ENCODE measurements around the gene CCDC71. TPM values are rescaled to one million over a fixed set of nuclear protein-coding genes. Genes with fewer than 3 reads are reported as not detected.

Gene CCDC71
- total RNA-seq, 2 experiments from 2014 or later, result 14.7 to 16.0 TPM

DNA sequence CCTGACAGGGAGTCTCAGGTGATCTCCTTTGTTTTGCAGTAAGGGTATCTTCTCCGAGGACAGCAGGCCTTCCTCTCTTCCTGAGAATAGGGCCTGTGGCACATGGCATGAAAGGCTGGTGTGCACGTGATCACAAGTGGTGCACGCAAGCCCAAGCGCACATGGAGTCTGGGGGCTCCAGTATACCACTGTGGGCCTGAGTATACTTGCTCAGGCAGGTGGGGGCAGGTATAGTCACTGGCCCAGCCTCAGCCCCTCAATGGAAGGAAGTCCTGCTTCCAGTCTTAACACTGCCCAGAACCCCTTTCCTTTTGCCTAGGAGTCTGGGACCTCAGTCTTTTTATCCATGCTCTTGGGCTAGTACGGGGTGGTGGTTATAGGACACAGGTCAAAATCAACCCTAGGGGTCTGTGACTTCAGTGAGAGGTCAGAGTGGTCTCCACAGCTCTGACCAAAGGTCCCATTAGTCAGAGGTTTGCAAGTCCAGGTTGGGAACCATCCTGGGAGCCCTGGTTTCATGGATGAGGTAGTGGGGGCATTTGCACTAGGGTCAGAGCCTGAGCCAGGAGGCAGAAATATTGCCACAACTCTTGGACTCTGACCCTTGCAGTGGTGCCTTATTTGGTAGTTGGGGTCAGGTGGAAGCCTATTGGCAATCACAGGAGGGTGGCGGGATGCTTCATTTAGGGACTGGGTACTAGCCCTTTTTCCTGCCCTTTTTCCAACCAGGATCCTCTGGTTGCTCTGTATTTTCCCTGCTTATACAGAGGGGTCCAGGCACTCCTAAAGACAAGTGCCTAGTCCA lies 823 bp upstream of the CCDC71 start:
- peaks cover 0 to 7% of the 10 kb centered on the region in 2 experiments for H3K9me3 ChIP-seq (ENCODE audit: control insufficient read depth in 1 of 2, insufficient read depth in 1 of 2, low read length in 2 of 2)
- CTCF ChIA-PET, result no interaction called here
- intact Hi-C loops (cut with DNase I, micrococcal nuclease), result loop anchor here in 1 of 2 experiments (1.0 to 10.0 kb wide), 6 partner anchors 47 to 450 kb away; partner anchors contain the start of genes ARIH2, IP6K2, QRICH1 and USP19
- TF ChIP-seq, protein P1, sequence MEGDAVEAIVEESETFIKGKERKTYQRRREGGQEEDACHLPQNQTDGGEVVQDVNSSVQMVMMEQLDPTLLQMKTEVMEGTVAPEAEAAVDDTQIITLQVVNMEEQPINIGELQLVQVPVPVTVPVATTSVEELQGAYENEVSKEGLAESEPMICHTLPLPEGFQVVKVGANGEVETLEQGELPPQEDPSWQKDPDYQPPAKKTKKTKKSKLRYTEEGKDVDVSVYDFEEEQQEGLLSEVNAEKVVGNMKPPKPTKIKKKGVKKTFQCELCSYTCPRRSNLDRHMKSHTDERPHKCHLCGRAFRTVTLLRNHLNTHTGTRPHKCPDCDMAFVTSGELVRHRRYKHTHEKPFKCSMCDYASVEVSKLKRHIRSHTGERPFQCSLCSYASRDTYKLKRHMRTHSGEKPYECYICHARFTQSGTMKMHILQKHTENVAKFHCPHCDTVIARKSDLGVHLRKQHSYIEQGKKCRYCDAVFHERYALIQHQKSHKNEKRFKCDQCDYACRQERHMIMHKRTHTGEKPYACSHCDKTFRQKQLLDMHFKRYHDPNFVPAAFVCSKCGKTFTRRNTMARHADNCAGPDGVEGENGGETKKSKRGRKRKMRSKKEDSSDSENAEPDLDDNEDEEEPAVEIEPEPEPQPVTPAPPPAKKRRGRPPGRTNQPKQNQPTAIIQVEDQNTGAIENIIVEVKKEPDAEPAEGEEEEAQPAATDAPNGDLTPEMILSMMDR (IDR thresholded peaks at IDR 0.05), result no peak
- POLR2A ChIA-PET, result interaction anchor here (0.7 kb wide), 1 partner anchor 46 kb away, joined by 4 read pairs; the partner anchor contains the start of gene USP19
- peaks cover 40% of the 10 kb centered on the region for H3K4me1 ChIP-seq (ENCODE audit: insufficient read depth, low read length)
- Mint-ChIP-seq H3K27ac (peak overlapping the region; percentile 91), H3K36me3 (ENCODE audit: low read depth) (peaks cover 28% of the 10 kb centered on the region), H3K4me1 (ENCODE audit: low read depth) (peaks cover 50% of the 10 kb centered on the region), H3K4me3 (peak overlapping the region; percentile 92), H3K27me3 (no peaks in the 10 kb centered on the region), H3K9me3 (no peaks in the 10 kb centered on the region)
- H3K4me3 ChIP-seq (ENCODE audit: low read length), result peak overlapping the region; percentile 47
- H3K36me3 ChIP-seq (ENCODE audit: insufficient read depth, low read length), result peaks cover 20% of the 10 kb centered on the region
- ATAC-seq (ENCODE audit: poor library complexity), result no peak
- H3K27ac ChIP-seq (ENCODE audit: low read depth in 1 of 2, low read length in 2 of 2), result peak overlapping the region in 1 of 2 donors; percentile 35
- peak in 1 of 14 experiments; percentile 25 for DNase-seq
- H3K27me3 ChIP-seq (ENCODE audit: control insufficient read depth in 1 of 2, insufficient read depth in 2 of 2, low read length in 2 of 2), result no peaks in the 10 kb centered on the region

DNA sequence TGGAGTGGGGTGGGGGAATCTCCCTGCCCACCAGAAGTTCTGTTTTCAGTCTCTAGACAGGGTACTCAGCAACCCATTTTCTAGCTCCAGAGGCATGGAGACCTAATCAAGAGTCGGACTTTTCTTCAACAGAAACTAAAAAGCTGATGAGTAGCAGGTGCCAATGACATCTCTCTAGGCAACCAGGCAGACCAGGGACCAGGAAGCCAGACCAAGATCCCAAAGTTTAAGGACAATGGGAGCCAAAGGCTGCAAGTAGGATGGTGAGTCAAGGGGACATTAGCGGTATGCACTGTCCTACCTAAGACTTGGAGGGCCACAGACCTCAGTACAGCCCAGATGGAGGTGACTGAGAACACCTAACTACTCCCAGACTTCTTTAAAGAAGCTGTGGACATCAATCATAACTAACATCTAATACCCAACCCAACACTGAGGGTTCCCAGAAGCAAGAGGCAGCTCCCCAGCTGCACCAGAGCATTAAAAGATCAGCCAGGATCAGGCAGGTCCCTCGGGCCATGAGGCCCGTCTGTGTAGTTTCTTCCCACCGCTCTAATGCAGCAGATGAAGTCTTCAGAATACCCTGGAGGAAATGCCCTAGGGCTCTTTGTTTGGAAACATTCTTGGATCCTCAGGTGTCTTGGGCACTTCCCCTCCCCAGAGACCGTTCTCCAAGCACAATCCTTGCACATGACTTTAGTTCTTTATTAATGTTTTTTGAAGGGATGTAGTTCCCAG lies 979 bp downstream of the CCDC71 start:
- peaks cover 23% of the 10 kb centered on the region for H3K4me1 ChIP-seq (ENCODE audit: insufficient read depth, low read length)
- no peak for ATAC-seq (ENCODE audit: poor library complexity)
- peaks cover 21% of the 10 kb centered on the region for H3K36me3 ChIP-seq (ENCODE audit: insufficient read depth, low read length)
- Mint-ChIP-seq H3K9me3 (no peaks in the 10 kb centered on the region), H3K4me1 (ENCODE audit: low read depth) (peaks cover 36% of the 10 kb centered on the region), H3K36me3 (ENCODE audit: low read depth) (peaks cover 36% of the 10 kb centered on the region), H3K27me3 (no peaks in the 10 kb centered on the region), H3K4me3 (peak overlapping the region; percentile 97), H3K27ac (peak overlapping the region; percentile 91)
- H3K9me3 ChIP-seq (ENCODE audit: control insufficient read depth in 1 of 2, insufficient read depth in 1 of 2, low read length in 2 of 2), result peaks cover 0 to 7% of the 10 kb centered on the region in 2 experiments
- CTCF ChIA-PET, result interaction anchor here (1.1 to 1.5 kb wide), 2 partner anchors 71 to 144 kb away, joined by 3 to 6 read pairs; no protein-coding TSS in a partner anchor
- intact Hi-C loops (cut with DNase I, micrococcal nuclease), result loop anchor here (2.0 to 10.0 kb wide), 3 partner anchors 44 to 250 kb away; partner anchors contain the start of genes ARIH2 (in 1 of the 2) and USP19 (in 1 of the 2)
- peak overlapping the region; percentile 94 for H3K4me3 ChIP-seq (ENCODE audit: low read length)
- POLR2A ChIA-PET, result interaction anchor here (0.8 to 2.0 kb wide), 6 partner anchors 45 to 179 kb away, joined by 3 to 11 read pairs (median 4); partner anchors contain the start of genes IMPDH2, NDUFAF3, QRICH1 and USP19
- H3K27me3 ChIP-seq (ENCODE audit: control insufficient read depth in 1 of 2, insufficient read depth in 2 of 2, low read length in 2 of 2), result no peaks in the 10 kb centered on the region
- no peak for DNase-seq
- TF ChIP-seq, protein P1 (IDR thresholded peaks at IDR 0.05), result no peak
- H3K27ac ChIP-seq (ENCODE audit: low read depth in 1 of 2, low read length in 2 of 2), result peak overlapping the region; percentile 48 to 61

DNA sequence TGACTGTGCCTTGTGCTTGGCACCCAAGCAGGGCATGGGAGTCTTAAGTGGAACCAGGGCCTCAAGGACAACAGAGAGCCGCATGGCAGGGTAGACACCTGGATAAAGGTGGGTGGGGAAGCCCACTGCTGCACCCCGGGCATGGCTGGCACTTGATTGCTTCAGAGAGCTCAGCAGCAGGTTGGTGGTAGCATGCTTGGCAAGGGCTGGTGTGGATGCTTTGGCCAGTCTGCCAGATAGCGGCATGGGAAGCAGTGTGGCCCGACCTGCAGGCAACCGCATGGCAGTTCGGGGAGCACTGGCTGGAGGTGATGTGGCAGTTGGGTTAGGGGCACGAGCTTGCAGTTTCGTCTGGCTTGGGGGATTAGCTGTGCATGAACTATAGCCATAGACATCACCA lies 2.5 kb downstream of the CCDC71 start:
- Mint-ChIP-seq H3K27me3 (no peaks in the 10 kb centered on the region), H3K4me3 (peak overlapping the region; percentile 97), H3K27ac (peak overlapping the region; percentile 47), H3K4me1 (ENCODE audit: low read depth) (peaks cover 31% of the 10 kb centered on the region), H3K36me3 (ENCODE audit: low read depth) (peaks cover 36% of the 10 kb centered on the region), H3K9me3 (no peaks in the 10 kb centered on the region)
- no peaks in the 10 kb centered on the region for H3K27me3 ChIP-seq (ENCODE audit: control insufficient read depth in 1 of 2, insufficient read depth in 2 of 2, low read length in 2 of 2)
- H3K36me3 ChIP-seq (ENCODE audit: insufficient read depth, low read length), result peaks cover 21% of the 10 kb centered on the region
- H3K4me3 ChIP-seq (ENCODE audit: low read length), result no peak overlapping the region
- no peak for ATAC-seq (ENCODE audit: poor library complexity)
- ChIA-PET POLR2A (interaction anchor here (1.1 to 1.7 kb wide), 2 partner anchors 70 to 134 kb away, joined by 3 read pairs; partner anchors contain the start of gene IMPDH2), CTCF (no interaction called here)
- H3K27ac ChIP-seq (ENCODE audit: low read depth in 1 of 2, low read length in 2 of 2), result no peak overlapping the region
- TF ChIP-seq, protein P1 (IDR thresholded peaks at IDR 0.05), result no peak
- H3K4me1 ChIP-seq (ENCODE audit: insufficient read depth, low read length), result peaks cover 23% of the 10 kb centered on the region
- intact Hi-C loops (cut with DNase I, micrococcal nuclease), result loop anchor here (2.0 to 10.0 kb wide), 2 partner anchors 43 to 249 kb away; partner anchors contain the start of genes ARIH2 (in 1 of the 2) and USP19 (in 1 of the 2)
- no peak for DNase-seq
- peaks cover 0 to 7% of the 10 kb centered on the region in 2 experiments for H3K9me3 ChIP-seq (ENCODE audit: control insufficient read depth in 1 of 2, insufficient read depth in 1 of 2, low read length in 2 of 2)

Data from CD4-positive, alpha-beta T cell (primary cell).